OCI-LY7 (cell line): ENCODE data around the gene PRPF40A. TPM values are rescaled to one million over a fixed set of nuclear protein-coding genes. Genes with fewer than 3 reads are reported as not detected.

Experiments used
- BruUV-seq: library from RNA; stranded (reverse); fragments of 400-500 nt; replicated peaks from 2 replicates; lab custom pipeline; 2021; lab: Mats Ljungman, UMichigan
- CTCF ChIA-PET: fragments of 300-600 bp; sonication (Branson Sonifier 250); formaldehyde crosslinking; loops from one replicate; lab custom pipeline; 2022; ENCODE audit warnings: antibody characterized with exemption; ENCODE audit not compliant: unreplicated experiment; lab: Charles Lee
- POLR2A ChIA-PET: fragments of 300-600 bp; sonication (Branson Sonifier 250); formaldehyde crosslinking; loops from one replicate; lab custom pipeline; 2022; ENCODE audit warnings: antibody characterized with exemption; lab: Charles Lee
- DNase-seq: peaks from one replicate; pipeline ENCODE4 v3.0.0-alpha.2; 2015; ENCODE audit warnings: low spot score
- H2AFZ ChIP-seq: fragments of 200-600 bp; sonication (generic), shearing (Covaris generic); 2 replicates; pipeline ENCODE4 v1.6.1; 2014; ENCODE audit warnings: mild to moderate bottlenecking, antibody characterized with exemption, low read length, moderate library complexity
- H3K27ac ChIP-seq: fragments of 200-600 bp; sonication (generic); 2 replicates; pipeline ENCODE4 v1.5.1; 2014; ENCODE audit warnings: mixed run types, low read depth, mild to moderate bottlenecking, moderate library complexity, low read length, inconsistent platforms; ENCODE audit not compliant: poor library complexity, severe bottlenecking
- H3K36me3 ChIP-seq: fragments of 200-600 bp; sonication (generic); 2 replicates; pipeline ENCODE4 v1.6.1; 2014; ENCODE audit warnings: mild to moderate bottlenecking, antibody characterized with exemption, low read length, moderate library complexity, mixed read lengths; ENCODE audit not compliant: insufficient read depth
- H3K4me1 ChIP-seq: fragments of 200-600 bp; sonication (generic); 2 replicates; pipeline ENCODE4 v1.5.1; 2014; ENCODE audit warnings: mild to moderate bottlenecking, low read length; ENCODE audit not compliant: insufficient read depth, poor library complexity, severe bottlenecking
- H3K4me2 ChIP-seq: fragments of 200-600 bp; sonication (generic); 2 replicates; pipeline ENCODE4 v1.6.1; 2014; ENCODE audit warnings: mild to moderate bottlenecking, low read length
- H3K4me3 ChIP-seq: fragments of 200-600 bp; sonication (generic); 2 replicates; pipeline ENCODE4 v1.5.1; 2014; ENCODE audit warnings: mild to moderate bottlenecking, low read depth, low read length; ENCODE audit not compliant: poor library complexity, severe bottlenecking
- H3K79me2 ChIP-seq: fragments of 200-600 bp; sonication (generic); 2 replicates; pipeline ENCODE4 v1.6.1; 2016; ENCODE audit warnings: low read depth, mild to moderate bottlenecking, low read length, moderate library complexity, mixed read lengths; ENCODE audit not compliant: insufficient read depth
- H3K9me2 ChIP-seq: fragments of 200-600 bp; sonication (generic); 2 replicates; pipeline ENCODE4 v1.6.1; 2016; ENCODE audit warnings: mild to moderate bottlenecking, low read length, mixed read lengths; ENCODE audit not compliant: insufficient read depth
- H3K9me3 ChIP-seq: fragments of 200-600 bp; sonication (generic); 2 replicates; pipeline ENCODE4 v1.6.1; 2014; ENCODE audit warnings: mild to moderate bottlenecking, mixed run types, low read length, mixed read lengths
- H4K20me1 ChIP-seq: fragments of 200-600 bp; sonication (generic); 2 replicates; pipeline ENCODE4 v1.6.1; 2014; ENCODE audit warnings: mild to moderate bottlenecking, antibody characterized with exemption, low read length, moderate library complexity, mixed read lengths; ENCODE audit not compliant: insufficient read depth
- EZH2phosphoT487 ChIP-seq: fragments of 200-600 bp; sonication (generic); IDR thresholded peaks from 2 replicates; pipeline ENCODE4 v1.6.1; 2018; ENCODE audit warnings: low read depth, borderline replicate concordance, mild to moderate bottlenecking, mixed run types, antibody characterized with exemption, low read length, moderate library complexity, mixed read lengths
- intact Hi-C: fragments of 100-400 bp; cut with micrococcal nuclease; formaldehyde crosslinking; loops from one replicate; pipeline ENCODE4 v1.10.0; 2022; ENCODE audit not compliant: unreplicated experiment
- total RNA-seq, 2 experiments: library from RNA; depleted of rRNA in 1 of 2; stranded (reverse); fragments of >200 nt in 1 of 2; shearing (Covaris generic) in 1 of 2; gene quantifications; 2 replicates each; pipeline ENCODE4 v1.2.3, GENCODE V29; 2014 to 2022
- TF ChIP-seq, protein P1 (sequence below): fragments of 200-600 bp; sonication (generic); conservative IDR thresholded peaks from 2 replicates; pipeline ENCODE4 v1.5.1; 2014; ENCODE audit warnings: mild to moderate bottlenecking, antibody characterized with exemption, low read length, moderate library complexity, mixed read lengths

The PRPF40A gene
- total RNA-seq, 2 experiments from 2014 or later = 156 to 177 TPM

DNA sequence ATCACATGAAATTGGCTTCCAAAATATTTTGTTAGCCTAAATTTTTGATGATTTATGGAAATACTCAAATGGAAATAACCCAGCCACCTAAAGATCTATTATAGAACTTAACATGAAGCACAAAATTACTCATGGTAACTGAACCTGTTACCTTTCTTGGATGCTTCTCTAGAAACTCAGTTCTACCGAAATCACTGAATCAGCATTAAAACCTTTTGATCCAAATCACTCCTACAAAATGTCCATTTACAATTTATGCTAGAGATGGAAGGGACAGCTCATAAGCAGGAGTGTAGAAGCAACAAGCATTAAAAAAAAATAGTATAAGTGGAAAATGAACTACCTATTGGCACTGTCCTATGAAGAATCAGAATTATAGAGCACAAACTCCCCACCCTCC lies 2.1 kb downstream of the PRPF40A start:
- intact Hi-C loops = loop anchor here (5.0 kb wide), 1 partner anchor 888 kb away; the partner anchor contains the start of gene ARL5A
- POLR2A ChIA-PET = interaction anchor here (0.6 to 5.5 kb wide), 4 partner anchors 10 to 28 kb away, joined by 3 to 45 read pairs (median 4); no protein-coding TSS in a partner anchor
- H3K4me1 ChIP-seq = peaks cover 15% of the 10 kb centered on the region
- BruUV-seq = no TSS peak
- CTCF ChIA-PET = interaction anchor here (0.7 kb wide), 1 partner anchor 10 kb away, joined by 4 read pairs; no protein-coding TSS in a partner anchor
- H3K27ac ChIP-seq = no peak overlapping the region
- TF ChIP-seq, protein P1, sequence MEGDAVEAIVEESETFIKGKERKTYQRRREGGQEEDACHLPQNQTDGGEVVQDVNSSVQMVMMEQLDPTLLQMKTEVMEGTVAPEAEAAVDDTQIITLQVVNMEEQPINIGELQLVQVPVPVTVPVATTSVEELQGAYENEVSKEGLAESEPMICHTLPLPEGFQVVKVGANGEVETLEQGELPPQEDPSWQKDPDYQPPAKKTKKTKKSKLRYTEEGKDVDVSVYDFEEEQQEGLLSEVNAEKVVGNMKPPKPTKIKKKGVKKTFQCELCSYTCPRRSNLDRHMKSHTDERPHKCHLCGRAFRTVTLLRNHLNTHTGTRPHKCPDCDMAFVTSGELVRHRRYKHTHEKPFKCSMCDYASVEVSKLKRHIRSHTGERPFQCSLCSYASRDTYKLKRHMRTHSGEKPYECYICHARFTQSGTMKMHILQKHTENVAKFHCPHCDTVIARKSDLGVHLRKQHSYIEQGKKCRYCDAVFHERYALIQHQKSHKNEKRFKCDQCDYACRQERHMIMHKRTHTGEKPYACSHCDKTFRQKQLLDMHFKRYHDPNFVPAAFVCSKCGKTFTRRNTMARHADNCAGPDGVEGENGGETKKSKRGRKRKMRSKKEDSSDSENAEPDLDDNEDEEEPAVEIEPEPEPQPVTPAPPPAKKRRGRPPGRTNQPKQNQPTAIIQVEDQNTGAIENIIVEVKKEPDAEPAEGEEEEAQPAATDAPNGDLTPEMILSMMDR = no peak
- no peak for TF ChIP-seq EZH2phosphoT487
- H3K36me3 ChIP-seq = peaks cover 63% of the 10 kb centered on the region
- no peak for DNase-seq
- H3K9me2 ChIP-seq = no peaks in the 10 kb centered on the region
- peaks cover 38% of the 10 kb centered on the region for H4K20me1 ChIP-seq
- peak overlapping the region; percentile 75 for H3K4me2 ChIP-seq
- H3K9me3 ChIP-seq = peaks cover 9% of the 10 kb centered on the region; the same call in 1 of the 2 replicates
- peaks cover 85% of the 10 kb centered on the region for H3K79me2 ChIP-seq
- peak overlapping the region; percentile 76 for H3K4me3 ChIP-seq
- H2AFZ ChIP-seq = no peak overlapping the region

DNA sequence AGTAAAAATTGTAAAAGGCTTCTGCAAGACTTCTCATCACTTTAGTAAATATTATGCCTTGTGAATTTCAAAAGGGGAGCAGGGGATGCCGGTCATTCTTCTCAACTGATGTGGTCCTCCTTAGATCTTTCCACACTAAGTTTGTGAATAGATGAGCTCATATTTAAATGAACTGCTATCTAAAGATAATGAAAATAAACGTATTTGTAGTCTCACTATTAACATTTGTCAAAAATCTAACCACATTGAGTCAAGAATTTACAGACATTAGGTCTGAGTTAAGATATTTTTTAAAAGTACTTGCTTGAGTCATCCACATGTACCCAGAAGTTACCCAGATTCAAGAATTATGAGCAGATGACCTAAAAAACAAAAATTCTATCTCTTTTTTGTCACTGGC lies 6.5 kb downstream of the PRPF40A start:
- H3K27ac ChIP-seq = no peak overlapping the region
- intact Hi-C loops = no loop called here
- ChIA-PET CTCF (no interaction called here), POLR2A (interaction anchor here (1.1 kb wide), 1 partner anchor 42 kb away, joined by 3 read pairs; no protein-coding TSS in a partner anchor)
- H3K9me3 ChIP-seq = peaks cover 9% of the 10 kb centered on the region; the same call in 1 of the 2 replicates
- BruUV-seq = no TSS peak
- H3K4me2 ChIP-seq = no peak overlapping the region
- peaks cover 100% of the 10 kb centered on the region for H3K79me2 ChIP-seq
- H2AFZ ChIP-seq = no peak overlapping the region
- peaks cover 100% of the 10 kb centered on the region for H3K36me3 ChIP-seq
- H3K4me3 ChIP-seq = no peak overlapping the region
- TF ChIP-seq, protein P1 = no peak
- TF ChIP-seq EZH2phosphoT487 = no peak
- H4K20me1 ChIP-seq = peaks cover 23% of the 10 kb centered on the region
- no peak for DNase-seq
- no peaks in the 10 kb centered on the region for H3K9me2 ChIP-seq
- peaks cover 10% of the 10 kb centered on the region for H3K4me1 ChIP-seq

DNA sequence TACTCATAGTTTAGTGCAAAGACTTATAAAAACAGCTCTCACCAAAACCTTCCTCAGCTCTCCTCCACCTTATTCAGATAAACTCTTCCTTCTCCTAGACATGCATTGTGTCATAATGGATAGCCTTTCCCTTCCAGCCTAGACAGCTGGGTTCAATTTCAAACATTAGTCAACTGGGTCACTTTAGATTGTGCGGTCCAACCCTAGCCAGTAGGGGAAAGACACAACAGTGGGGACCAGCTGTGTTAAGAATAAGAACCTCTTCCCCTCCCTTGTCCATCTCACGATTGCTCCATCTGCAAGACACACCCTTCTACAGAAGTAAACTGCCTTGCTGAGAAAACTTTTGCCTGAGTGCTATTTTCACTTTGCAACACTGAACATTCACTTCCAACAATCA lies 8.5 kb downstream of the PRPF40A start:
- H3K4me1 ChIP-seq = no peaks in the 10 kb centered on the region
- ChIA-PET POLR2A (interaction anchor here (0.7 to 1.4 kb wide), 3 partner anchors 14 to 32 kb away, joined by 3 to 4 read pairs (median 3); no protein-coding TSS in a partner anchor), CTCF (no interaction called here)
- H3K27ac ChIP-seq = no peak overlapping the region
- intact Hi-C loops = no loop called here
- peaks cover 9% of the 10 kb centered on the region; the same call in 1 of the 2 replicates for H3K9me3 ChIP-seq
- no TSS peak for BruUV-seq
- no peak for DNase-seq
- H3K9me2 ChIP-seq = no peaks in the 10 kb centered on the region
- H2AFZ ChIP-seq = no peak overlapping the region
- peaks cover 100% of the 10 kb centered on the region for H3K36me3 ChIP-seq
- H3K79me2 ChIP-seq = peaks cover 100% of the 10 kb centered on the region
- peaks cover 14% of the 10 kb centered on the region; the same call in 1 of the 2 replicates for H4K20me1 ChIP-seq
- H3K4me2 ChIP-seq = no peak overlapping the region
- no peak overlapping the region for H3K4me3 ChIP-seq
- TF ChIP-seq, protein P1 = no peak
- TF ChIP-seq EZH2phosphoT487 = no peak
